GM21360 (cell line): ENCODE measurements around the gene SLC6A4.
"Not testable (repeated sequence)": the region's sequence is repeated elsewhere in the genome, so short reads cannot be mapped to it uniquely, and the experiment has no call there.

ENCODE experiments used
- ATAC-seq: cut with Tn5 transposase; IDR thresholded peaks from one replicate; pipeline ENCODE4 v1.9.1; 2021; ENCODE audit warnings: mild to moderate bottlenecking, moderate library complexity; ENCODE audit not compliant: unreplicated experiment

Gene SLC6A4

DNA sequence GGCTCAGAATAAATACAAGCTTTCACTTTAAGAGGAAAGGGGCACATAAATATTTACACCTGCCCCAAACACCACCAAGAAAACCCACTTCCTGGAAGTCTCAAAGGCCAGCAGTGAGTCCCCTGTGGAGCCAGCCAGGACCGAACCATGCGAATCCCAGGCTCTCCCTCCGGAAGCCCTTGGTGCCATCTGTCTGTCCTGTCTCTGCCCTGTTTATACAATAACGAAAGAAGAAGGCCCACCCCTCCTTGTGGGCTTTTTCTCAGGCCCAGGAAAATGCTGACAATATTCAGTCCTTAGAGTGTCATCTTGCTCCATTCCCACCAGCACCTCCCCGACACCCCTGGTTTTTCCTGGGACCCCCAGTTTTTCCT is 3.6 kb upstream of the SLC6A4 start:
- no peak for ATAC-seq

DNA sequence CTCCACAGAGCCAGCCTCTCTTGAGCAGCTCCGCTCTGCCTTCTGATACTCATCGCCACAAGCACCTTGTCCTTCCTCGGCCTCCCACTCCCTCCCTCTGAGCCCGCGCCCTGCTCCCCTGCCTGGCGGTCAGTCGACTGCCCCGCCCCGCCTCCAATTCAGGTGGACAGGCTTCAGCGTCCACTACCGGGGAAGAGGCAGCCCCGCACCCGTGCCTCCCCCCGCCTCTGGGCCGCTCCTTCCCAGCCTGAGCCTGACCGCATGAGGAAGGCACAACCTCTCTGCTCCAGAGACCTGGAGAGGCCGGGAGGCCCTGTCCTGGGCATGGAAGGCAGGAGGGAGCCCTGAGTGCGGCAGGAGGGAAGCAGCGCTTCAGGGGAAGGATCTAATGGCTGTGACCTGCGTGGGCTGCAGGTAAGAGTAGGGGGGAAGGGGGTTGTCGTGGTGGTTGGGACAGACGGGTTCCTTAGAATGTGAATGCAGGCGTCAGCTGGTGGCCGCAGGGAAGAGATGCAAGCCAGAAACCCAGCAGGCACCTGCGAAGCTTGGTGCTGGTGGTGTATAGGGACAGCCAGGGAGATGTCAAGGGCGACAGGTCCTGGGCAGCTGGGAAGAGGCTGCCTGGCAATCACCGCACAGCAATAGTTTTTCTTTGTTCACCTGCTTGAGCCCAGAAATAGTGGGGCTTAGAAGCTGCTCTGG is 3.0 kb upstream of the SLC6A4 start:
- ATAC-seq, result no peak

DNA sequence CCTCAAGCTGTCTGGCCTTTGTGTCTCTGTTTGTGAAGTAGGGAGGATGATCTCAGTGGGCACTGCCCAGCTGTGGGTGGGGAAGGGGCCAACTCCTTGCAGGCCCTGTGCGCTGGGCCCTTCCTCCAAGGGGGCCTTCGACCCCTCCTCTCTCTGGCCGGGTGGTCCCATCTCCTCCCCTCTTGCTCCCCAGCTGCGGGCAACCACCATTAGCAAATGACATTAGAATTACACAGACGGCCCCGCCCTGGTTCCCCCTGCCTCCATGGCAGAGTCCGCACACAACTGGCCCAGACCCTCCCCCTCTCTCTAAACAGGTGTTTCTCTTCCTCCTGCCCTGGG is 2.5 kb upstream of the SLC6A4 start:
- ATAC-seq, result no peak

DNA sequence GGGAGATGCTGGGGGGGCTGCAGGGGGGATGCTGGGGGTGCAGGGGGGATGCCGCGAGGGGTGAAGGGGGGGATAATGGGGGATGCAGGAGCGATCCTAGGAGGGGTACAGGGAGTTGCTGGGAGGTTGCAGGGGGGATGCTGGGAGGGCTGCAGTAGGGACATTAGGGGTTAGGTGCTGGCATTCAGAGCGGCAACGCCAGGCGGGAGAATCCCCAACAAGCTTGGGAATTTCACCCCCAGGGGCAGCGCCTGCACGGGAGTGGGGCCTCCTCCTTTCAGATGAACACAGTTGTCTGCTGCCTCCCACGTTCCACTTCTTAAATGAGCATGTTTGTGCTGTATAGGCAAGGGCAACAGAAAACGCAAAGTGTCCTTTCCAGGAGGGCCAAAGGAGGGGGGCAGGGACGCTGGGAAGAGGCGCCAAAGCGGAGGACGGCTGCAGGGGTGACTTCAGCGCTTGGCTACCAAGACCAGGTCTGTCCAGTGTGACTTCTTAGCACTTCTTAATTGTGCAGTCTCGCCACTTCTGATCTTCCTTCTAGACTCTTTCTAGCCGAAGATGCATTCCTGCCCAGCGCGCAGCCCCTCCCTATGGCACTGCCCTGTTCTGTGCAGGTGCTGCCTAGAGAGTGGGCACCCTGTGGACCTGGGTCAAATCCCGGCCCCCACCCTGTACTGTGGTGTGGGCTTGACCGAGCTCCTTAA is 2.0 kb upstream of the SLC6A4 start:
- no peak for ATAC-seq

DNA sequence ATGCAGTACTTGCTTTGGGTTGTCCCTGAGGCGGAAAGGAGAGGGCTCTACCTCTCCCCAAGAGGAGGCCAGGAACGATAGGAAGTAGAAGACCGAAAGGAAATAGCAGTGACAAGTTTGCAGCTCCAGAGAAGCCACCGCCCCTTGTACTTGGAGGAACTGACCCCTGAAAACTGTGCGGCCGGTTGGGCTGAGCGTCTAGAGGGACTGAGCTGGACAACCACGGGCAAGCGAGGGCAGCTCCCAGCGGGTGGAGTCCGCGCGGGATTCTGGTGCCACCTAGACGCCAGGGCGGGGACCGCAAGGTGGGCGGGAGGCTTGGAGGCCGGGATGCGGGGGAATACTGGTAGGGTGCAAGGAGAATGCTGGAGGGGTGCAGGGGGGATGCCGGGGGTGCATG is 1.3 kb upstream of the SLC6A4 start:
- no peak for ATAC-seq

DNA sequence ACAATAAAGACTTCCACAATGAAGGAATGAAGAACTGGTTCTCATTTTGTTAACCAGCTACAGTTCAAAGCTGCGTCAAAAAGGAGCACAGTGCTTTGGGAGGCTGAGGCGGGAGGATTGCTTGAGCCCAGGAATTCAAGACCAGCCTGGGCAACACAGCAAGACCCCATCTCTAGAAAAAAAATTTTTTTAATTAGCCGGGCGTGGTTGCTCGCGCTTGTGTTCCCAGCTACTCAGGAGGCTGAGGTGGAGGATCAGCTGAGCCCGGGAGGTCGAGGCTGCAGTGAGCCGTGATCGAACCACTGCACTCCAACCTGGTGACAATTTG is 764 bp upstream of the SLC6A4 start:
- ATAC-seq, result no peak

DNA sequence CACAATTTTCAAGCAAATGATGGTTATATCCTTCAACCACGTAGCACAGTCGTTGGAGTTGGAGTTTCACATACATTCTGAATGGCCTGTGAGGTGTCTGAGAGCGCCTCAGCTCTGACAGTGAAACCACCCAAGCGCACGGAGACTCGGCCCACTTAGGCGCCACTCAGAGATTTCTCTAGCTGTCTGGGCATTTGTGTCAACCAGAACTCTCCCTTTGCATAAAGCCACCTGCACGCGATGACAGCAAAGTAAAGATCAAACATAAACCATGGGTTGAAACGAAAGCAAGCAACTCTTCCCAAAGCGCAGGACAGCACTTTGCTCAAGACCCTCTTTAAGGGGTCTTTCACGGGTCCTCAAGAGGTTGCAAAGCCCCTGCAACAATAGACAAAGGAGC is 533 bp downstream of the SLC6A4 start:
- no peak for ATAC-seq

DNA sequence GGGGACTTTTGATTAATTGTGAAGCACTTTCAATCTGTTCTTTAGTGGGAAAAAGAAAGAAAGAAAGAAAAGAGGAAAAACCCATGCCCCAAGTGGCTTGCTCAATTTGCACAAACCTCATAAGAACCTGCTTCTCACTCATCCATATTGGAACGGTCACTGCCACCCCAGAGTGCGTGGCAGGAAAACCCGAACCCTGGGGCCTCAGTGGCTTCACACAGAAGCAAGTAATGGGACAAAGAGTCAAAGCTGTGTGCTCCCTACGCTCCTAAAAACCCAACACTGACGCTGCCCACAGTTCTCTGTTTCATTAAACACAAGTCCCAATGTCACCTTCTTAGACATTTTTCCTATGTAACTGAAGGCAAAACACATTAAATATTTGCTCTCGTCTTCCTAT is 1.2 kb downstream of the SLC6A4 start:
- ATAC-seq, result no peak

DNA sequence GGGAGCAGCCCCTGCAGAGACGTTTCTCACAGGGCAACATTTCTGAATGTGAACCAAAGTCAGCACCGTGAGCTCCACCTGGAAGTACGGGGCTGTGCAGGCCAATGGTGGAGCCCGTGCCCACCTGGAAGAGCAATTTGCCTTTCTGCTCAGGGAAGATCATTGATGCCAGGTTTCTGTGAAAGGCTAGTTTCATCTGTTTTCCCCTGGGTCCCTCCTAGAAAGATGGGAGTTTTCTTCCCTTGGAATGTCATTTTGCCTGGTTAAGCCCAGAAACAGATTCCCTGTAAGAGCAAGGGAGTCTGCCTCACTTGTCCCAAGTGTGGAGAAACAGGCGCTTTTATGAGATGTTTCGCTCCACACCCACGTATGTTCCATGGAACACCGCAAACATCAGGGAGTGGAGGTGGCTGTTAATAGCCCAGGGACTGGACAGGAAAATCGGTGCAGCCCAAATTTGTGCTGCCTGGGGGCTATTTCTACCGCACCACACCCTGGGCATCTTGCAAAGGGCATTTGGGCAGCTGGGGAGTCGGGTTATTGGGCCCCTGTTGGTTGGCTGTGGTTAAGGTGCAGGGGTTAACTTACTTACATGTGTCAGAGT is 2.6 kb downstream of the SLC6A4 start:
- ATAC-seq, result no peak

DNA sequence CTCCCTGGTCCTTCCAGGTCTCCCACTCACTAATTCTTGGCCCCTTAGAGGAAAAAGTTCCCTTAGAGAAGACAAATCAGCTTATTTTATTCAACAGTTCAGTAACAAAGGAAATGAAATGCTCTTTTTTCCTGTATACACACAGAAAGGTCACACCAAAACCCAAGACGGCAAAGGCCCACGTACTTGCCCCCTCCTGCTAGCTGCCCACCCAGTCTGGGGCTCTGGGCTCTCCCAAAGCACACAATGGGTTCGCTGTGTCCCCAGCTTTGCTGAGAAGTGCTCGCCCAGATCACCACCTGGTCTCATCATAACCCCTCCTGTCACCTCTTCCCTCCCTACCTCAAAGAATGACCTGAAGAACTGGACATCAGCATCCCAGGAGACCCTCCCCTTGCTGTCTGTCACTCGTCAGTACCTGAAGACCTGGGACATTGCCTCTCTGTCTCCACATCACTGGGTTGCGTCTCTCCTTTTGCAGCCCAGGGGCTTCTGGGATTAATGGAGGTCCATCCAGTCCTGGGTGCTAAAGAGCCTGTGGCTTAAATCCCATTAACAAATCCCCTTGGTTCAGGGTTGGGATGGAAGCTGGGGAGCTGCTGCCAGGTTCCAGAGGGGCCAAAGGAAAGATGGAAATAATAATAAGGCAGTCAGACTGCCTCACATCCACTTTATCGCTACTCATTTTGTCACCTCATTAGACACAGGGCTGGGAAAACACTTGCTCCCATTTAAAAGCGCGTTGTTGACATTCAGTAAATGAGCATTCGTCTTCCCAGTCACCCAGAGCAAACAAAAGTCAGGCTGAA is 3.3 kb downstream of the SLC6A4 start:
- no peak for ATAC-seq

DNA sequence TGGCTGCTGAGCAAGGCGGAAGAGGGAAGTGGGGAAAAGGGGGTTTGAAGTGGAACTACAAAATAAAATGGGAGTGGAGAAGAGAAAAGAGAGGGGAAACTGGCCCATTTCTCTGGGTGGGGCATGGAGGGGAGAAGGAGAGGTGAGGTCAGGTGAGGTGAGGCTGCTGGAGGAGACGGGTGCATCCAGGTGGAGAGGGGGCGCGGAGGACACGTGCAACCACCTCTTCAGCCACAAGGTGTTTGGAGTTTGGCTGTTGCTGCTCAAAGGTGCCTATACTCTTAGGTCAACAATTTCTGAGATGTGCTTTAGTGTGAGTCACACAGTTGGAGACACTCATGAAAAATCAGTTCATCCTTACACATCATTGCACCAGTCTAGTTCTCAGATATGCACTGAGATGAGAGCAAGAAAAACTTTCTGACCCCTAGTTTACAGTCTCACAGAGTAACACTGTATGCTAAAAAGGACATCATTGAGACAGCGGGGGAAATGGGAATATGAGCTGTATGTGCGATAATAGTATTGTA is 4.8 kb downstream of the SLC6A4 start:
- no peak for ATAC-seq

DNA sequence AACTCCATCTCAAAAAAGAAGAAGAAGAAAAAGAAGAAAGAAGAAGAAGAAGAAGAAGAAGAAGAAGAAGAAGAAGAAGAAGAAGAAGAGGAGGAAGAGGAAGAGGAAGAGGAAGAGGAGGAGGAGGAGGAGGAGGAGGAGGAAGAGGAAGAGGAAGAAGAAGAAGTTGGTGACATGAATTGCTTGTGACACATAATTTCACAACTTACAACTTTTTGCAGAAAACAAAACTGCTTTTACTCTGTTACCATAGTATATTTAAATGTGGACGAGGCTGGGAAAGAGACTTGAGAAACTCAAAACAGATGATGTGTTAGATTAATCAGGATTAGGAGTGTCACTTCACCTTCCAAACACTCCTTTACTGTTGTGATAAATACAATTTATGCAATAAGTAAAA is 5.5 kb downstream of the SLC6A4 start:
- not testable (repeated sequence) for ATAC-seq

DNA sequence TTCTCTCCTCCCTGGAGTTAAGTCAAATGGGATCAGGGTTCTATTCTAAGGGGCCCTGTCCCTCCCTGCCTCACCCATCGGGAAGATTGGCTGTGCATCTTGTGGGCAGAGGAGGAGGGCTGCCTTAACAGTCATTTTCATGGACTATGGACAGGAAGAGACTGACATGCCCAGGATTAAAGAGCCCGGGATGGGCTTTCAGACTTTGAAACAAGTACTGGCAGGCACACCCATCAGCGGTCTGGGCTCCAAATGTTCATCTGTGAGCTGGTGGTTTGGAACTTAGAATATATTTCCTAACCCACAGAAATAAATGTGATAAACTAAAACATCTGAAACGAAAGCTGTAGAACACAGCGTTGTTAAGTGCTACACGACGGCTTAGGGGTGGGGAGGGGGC is 6.5 kb downstream of the SLC6A4 start:
- no peak for ATAC-seq

DNA sequence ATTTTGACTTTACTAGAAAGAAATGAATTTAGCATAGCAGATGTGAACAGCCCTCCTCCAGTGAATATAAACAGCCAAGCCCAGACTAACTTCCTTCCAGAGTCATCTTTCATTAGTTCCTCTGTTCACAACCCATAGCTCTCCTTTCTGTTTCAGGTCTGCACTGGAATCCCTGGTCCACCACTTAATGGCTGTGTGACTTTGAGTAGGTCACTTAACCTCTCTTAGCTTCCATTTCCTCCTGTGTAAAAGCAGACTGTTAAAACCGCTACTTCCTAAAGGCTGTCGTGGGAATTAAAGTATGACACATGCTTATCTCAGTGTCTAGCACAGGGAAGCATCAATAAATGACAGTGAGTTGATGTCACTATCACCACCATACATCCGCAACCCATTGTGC is 7.5 kb downstream of the SLC6A4 start:
- no peak for ATAC-seq

DNA sequence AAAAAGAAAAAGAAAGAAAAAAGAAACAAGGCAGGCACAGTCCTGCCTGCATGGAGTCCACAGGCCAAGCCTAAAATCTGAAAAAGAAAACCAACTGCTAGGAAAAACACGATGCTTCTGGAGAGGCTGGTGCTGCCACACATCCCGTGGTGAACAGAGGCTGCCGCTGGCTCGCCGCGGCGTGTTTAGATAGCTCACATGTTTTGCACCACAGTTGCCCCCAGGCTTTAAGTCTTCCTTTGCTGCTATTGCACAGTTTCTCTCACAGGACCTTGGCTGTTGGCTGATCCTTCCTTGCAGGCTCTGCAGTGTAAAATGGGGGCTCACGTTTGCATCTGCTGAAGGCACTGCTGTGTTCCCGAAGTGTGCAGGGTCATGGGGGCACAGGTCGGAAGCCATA is 8.6 kb downstream of the SLC6A4 start:
- no peak for ATAC-seq

DNA sequence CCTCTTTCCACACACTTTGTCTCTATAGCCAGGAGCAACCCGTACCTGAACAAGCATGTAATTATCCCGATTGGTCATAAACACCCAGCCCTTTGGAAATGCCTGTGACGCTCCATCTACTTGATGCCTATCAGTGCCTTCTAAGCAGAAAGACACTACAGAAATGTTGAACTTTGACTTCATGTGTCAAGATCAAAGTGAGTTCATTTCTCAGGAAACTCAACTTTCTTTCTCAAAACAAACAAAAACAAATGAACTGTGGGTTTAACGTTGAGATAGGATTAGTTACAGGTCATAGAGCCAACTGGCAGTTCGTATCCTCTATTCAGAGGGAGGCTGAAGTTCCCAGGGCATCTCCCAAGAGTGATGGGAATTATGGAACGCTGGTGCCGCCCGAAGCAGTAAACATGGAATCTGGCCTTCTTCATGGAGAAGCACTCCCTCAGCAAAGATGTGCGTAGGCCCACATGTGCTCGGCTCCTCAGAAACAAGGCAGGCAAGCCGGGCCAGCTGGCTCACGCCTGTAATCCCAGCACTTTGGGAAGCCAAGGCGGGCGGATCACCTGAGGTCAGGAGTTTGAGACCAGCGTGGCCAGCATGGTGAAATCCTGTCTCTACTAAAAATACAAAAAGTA is 9.5 kb downstream of the SLC6A4 start:
- ATAC-seq, result no peak

DNA sequence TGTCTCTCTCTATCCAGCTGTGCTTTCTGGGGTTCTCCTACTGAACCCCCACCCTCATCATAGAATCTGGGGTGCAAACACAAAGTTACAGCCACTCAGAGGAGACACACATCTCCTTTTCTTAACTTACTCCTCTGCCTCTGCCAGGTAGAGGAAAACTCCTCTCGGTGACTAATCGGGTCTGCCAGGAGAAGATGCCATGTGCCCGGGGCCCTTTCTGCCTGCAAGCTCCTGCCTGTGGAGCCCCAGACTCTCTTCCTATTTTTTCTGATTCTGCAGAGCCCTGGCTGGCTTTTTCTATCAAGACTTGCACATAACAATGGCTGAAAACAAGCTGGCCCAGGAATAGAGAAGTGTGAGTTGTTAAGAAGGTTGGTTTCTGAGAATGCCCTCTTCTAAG is 10.4 kb downstream of the SLC6A4 start:
- no peak for ATAC-seq

DNA sequence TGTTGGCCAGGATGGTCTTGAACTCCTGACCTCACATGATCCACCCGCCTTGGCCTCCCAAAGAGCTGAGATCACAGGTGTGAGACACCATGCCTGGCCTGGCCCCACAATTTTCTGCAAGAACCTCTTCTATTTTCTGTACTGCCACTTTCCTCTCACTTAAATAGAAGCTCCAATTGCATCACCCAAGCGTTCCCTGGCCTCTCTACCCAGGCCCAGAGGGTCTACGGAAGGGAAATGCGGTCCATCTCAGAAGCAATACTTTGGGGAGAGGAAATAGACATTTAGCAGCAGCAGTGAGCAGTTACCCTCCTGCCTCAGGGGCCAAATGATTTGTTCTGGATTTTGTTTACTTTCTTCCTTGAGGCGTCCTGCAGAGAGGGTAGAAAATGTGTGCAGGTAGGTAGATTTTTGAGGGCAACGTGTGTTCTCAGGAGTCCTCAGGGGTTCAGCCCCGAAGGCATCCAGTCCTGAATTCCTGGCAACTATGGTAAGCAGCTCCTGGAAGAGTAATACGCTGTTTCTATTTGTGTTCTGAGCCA is 11.0 kb downstream of the SLC6A4 start:
- no peak for ATAC-seq

DNA sequence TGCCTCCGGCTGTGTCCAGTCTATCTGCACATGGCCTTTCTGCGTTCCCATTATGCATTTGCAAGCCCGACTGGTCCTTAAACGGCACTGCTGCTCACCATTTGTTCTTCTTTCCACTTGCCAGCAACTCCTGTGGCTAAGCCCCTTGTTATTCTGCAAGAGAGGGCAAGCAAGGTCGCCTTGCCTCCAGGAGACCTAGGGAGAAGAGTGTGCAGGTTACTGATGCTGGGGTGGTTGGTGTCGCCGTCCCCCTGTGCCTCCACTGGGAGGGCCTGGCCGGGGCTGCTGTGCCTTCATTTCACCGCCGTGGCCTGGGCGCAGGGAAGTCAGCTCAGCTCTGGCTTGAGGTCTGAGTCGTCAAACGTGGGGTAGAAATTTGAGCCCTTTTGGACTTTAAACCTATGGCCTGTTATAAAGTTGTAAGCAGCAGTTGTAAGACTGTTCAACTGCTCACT is 12.7 kb downstream of the SLC6A4 start:
- ATAC-seq, result no peak

DNA sequence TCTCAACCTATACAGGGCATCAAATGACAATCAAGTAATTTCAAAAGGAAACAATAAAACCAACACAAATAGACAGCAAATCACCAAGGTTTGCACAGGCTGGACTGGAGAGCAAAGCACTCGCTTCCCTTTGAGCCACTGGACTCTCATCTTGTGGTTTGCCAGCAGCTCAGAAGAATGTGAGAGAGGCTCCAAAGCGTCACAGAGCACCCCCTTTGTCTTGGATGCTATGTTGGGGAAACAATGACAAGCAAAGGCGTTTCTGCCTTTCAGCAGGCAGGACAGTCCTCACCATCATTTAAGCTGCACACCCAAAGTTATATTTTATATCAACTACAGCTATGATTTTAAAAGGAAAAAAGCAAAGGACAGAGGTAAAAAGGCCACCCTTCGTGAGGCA is 13.2 kb downstream of the SLC6A4 start:
- ATAC-seq, result no peak

DNA sequence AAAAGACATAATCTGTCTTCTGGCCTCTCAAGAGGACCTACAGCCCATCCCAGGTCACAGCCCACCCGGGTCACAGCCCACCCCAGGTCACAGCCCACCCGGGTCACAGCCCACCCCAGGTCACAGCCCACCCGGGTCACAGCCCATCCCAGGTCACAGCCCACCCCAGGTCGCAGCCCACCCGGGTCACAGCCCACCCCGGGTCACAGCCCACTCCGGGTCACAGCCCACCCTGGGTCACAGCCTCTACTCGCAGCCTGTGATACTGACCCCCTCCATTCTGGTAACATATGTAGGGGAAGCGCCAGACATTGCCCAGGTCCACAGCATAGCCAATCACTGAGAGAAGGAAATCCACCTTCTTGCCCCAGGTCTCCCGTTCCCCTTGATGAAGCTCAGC is 14.2 kb downstream of the SLC6A4 start:
- ATAC-seq, result no peak
